GM23338 (cell line): ENCODE data around the gene SEC24C. TPM values are rescaled to one million over a fixed set of nuclear protein-coding genes. Genes with fewer than 3 reads are reported as not detected.

Experiments used
- ATAC-seq: fragments of 200-7000 bp; cut with Tn5 transposase; 3 replicates; pipeline ENCODE4 v1.9.1; 2020
- DNase-seq: peaks from one replicate; pipeline ENCODE4 v3.0.0-alpha.2; 2015; ENCODE audit warnings: low spot score
- H2AFZ ChIP-seq: fragments of 200-600 bp; sonication (generic); 2 replicates; pipeline ENCODE4 v1.8.0; 2016; ENCODE audit warnings: antibody characterized with exemption, mild to moderate bottlenecking, moderate library complexity
- H3F3A ChIP-seq: fragments of 200-600 bp; sonication (generic); replicated peaks from 2 replicates; pipeline ENCODE4 v1.8.0; 2017; ENCODE audit warnings: antibody characterized with exemption, mixed run types, low read depth
- H3K27ac ChIP-seq: fragments of 200-600 bp; sonication (generic); 2 replicates; pipeline ENCODE4 v1.6.1; 2016; ENCODE audit warnings: low read depth
- H3K27me3 ChIP-seq: fragments of 200-600 bp; sonication (generic); 2 replicates; pipeline ENCODE4 v1.8.0; 2016; ENCODE audit warnings: mild to moderate bottlenecking, mixed run types, moderate library complexity; ENCODE audit not compliant: insufficient read depth
- H3K36me3 ChIP-seq: fragments of 200-600 bp; sonication (generic); 2 replicates; pipeline ENCODE4 v1.8.0; 2016; ENCODE audit warnings: mild to moderate bottlenecking; ENCODE audit not compliant: insufficient read depth
- H3K4me1 ChIP-seq: fragments of 200-600 bp; sonication (generic); 2 replicates; pipeline ENCODE4 v1.8.0; 2016; ENCODE audit warnings: mild to moderate bottlenecking, moderate library complexity; ENCODE audit not compliant: insufficient read depth
- H3K4me2 ChIP-seq: fragments of 200-600 bp; sonication (generic); 2 replicates; pipeline ENCODE4 v1.7.1; 2017; ENCODE audit warnings: mixed run types
- H3K4me3 ChIP-seq: fragments of 200-600 bp; sonication (generic); 2 replicates; pipeline ENCODE4 v1.6.1; 2016; ENCODE audit warnings: mixed run types
- H3K79me2 ChIP-seq: fragments of 200-600 bp; sonication (generic); replicated peaks from 2 replicates; pipeline ENCODE4 v1.8.0; 2017; ENCODE audit warnings: mild to moderate bottlenecking; ENCODE audit not compliant: insufficient read depth
- H3K9me2 ChIP-seq: fragments of 200-600 bp; sonication (generic); 2 replicates; pipeline ENCODE4 v1.8.0; 2017; ENCODE audit not compliant: insufficient read depth
- H4K20me1 ChIP-seq: fragments of 200-600 bp; sonication (generic); replicated peaks from 2 replicates; pipeline ENCODE4 v1.8.0; 2017; ENCODE audit warnings: mild to moderate bottlenecking; ENCODE audit not compliant: insufficient read depth
- H3K27ac Mint-ChIP-seq: 2 replicates; pipeline ENCODE4 v1.8.0; 2020; ENCODE audit warnings: inconsistent platforms, mild to moderate bottlenecking, moderate library complexity, mixed read lengths
- H3K27me3 Mint-ChIP-seq: 3 replicates; pipeline ENCODE4 v1.8.0; 2022; ENCODE audit warnings: low read depth, mild to moderate bottlenecking, moderate library complexity, mixed read lengths, inconsistent platforms; ENCODE audit not compliant: insufficient read depth, poor library complexity
- H3K36me3 Mint-ChIP-seq: 3 replicates; pipeline ENCODE4 v1.8.0; 2021; ENCODE audit warnings: low read depth, mild to moderate bottlenecking, inconsistent platforms, moderate library complexity, mixed read lengths
- H3K4me1 Mint-ChIP-seq: 3 replicates; pipeline ENCODE4 v1.8.0; 2020; ENCODE audit warnings: mild to moderate bottlenecking, inconsistent platforms, mixed read lengths
- H3K4me3 Mint-ChIP-seq: 3 replicates; pipeline ENCODE4 v1.8.0; 2021; ENCODE audit warnings: moderate library complexity, mild to moderate bottlenecking, inconsistent platforms, mixed read lengths
- H3K9me3 Mint-ChIP-seq: 3 replicates; pipeline ENCODE4 v1.8.0; 2020; ENCODE audit warnings: moderate library complexity, mild to moderate bottlenecking, inconsistent platforms, mixed read lengths
- CREB1 ChIP-seq: fragments of 250-450 bp; sonication (Bioruptor Pico); IDR thresholded peaks from 2 replicates; pipeline ENCODE4 v1.5.0; 2020; ENCODE audit warnings: low read depth, mild to moderate bottlenecking, moderate library complexity
- CTCF ChIP-seq, 2 experiments: fragments of 200-600 bp in 1 of 2; sonication (generic) in 1 of 2; conservative IDR thresholded peaks; 2 replicates each; pipeline versions ENCODE4 v1.5.1 to v1.6.1; 2016 to 2017; ENCODE audit warnings: antibody characterized with exemption in 2 of 2, low read depth in 2 of 2, mild to moderate bottlenecking in 2 of 2, moderate library complexity in 1 of 2
- ETS1 ChIP-seq: IDR thresholded peaks from 2 replicates; pipeline ENCODE4 v1.6.1; 2016; ENCODE audit warnings: antibody characterized with exemption
- EZH2 ChIP-seq: fragments of 200-600 bp; sonication (generic); IDR thresholded peaks from one replicate; pipeline ENCODE4 v1.8.0; 2017; ENCODE audit warnings: antibody characterized with exemption, mild to moderate bottlenecking, low read depth; ENCODE audit not compliant: unreplicated experiment
- EZH2phosphoT487 ChIP-seq: fragments of 200-600 bp; sonication (generic); IDR thresholded peaks from one replicate; pipeline ENCODE4 v1.8.1; 2018; ENCODE audit warnings: antibody characterized with exemption; ENCODE audit not compliant: unreplicated experiment
- JUNB ChIP-seq: IDR thresholded peaks from one replicate; pipeline ENCODE4 v1.6.1; 2016; ENCODE audit warnings: antibody characterized with exemption; ENCODE audit not compliant: unreplicated experiment
- NANOG ChIP-seq: IDR thresholded peaks from 2 replicates; pipeline ENCODE4 v1.6.1; 2016; ENCODE audit warnings: antibody characterized with exemption, borderline replicate concordance
- POLR2AphosphoS5 ChIP-seq: IDR thresholded peaks from 2 replicates; pipeline ENCODE4 v1.6.1; 2016; ENCODE audit warnings: antibody characterized with exemption, low read depth
- STAT1 ChIP-seq: IDR thresholded peaks from one replicate; pipeline ENCODE4 v1.6.1; 2016; ENCODE audit warnings: antibody characterized with exemption; ENCODE audit not compliant: unreplicated experiment
- ZNF114 ChIP-seq: fragments of 250-450 bp; sonication (Bioruptor Pico); IDR thresholded peaks from 2 replicates; pipeline ENCODE4 v1.5.0; 2020; ENCODE audit warnings: mild to moderate bottlenecking, moderate library complexity
- ZNF331 ChIP-seq: fragments of 250-450 bp; sonication (Bioruptor Pico); IDR thresholded peaks from 2 replicates; pipeline ENCODE4 v1.5.0; 2020; ENCODE audit warnings: low read depth, mild to moderate bottlenecking, moderate library complexity
- ZNF462 ChIP-seq: fragments of 250-450 bp; sonication (Bioruptor Pico); IDR thresholded peaks from 2 replicates; pipeline ENCODE4 v1.5.0; 2020; ENCODE audit warnings: mild to moderate bottlenecking, moderate library complexity
- polyA plus RNA-seq: library from polyadenylated mRNA; unstranded; fragments of >200 nt; fragmentation: Nextera tagmentation; extraction: Ambion mirVana; gene quantifications from 2 replicates; pipeline ENCODE4 v1.2.1, GENCODE V29; 2016
- total RNA-seq: library from RNA; depleted of rRNA; stranded (reverse); fragments of >200 nt; shearing (Covaris generic); gene quantifications from 2 replicates; pipeline ENCODE4 v1.2.3, GENCODE V29; 2014
- TF ChIP-seq, protein P1 (sequence below): IDR thresholded peaks from one replicate; pipeline ENCODE4 v1.6.1; 2018; ENCODE audit warnings: antibody characterized with exemption; ENCODE audit not compliant: unreplicated experiment

The SEC24C gene
- total and polyA plus RNA-seq, 2 experiments from 2014 or later, result 16.9 to 64.2 TPM

GRCh38 chr10:73763343-73763742 is 19.2 kb downstream of the SEC24C start:
- Histone ChIP-seq H3K36me3 (peaks cover 35% of the 10 kb centered on the region), H2AFZ (no peak overlapping the region), H3K4me3 (no peak overlapping the region), H3K9me2 (no peaks in the 10 kb centered on the region), H3K4me1 (no peaks in the 10 kb centered on the region), H3K4me2 (no peak overlapping the region), H3K79me2 (no peaks in the 10 kb centered on the region), H3F3A (no peaks in the 10 kb centered on the region), H4K20me1 (peaks cover 9% of the 10 kb centered on the region; the same call in 1 of the 2 replicates), H3K27me3 (no peaks in the 10 kb centered on the region), H3K27ac (no peak overlapping the region)
- DNase-seq (no peak), ATAC-seq (no peak)
- no peak overlapping the region for H3K27ac Mint-ChIP-seq
- TF ChIP-seq ZNF462 (CRISPR knock-in tag), result no peak
- TF ChIP-seq ZNF331 (CRISPR knock-in tag), result no peak
- no peak for TF ChIP-seq JUNB
- TF ChIP-seq NANOG, result no peak
- TF ChIP-seq POLR2AphosphoS5, result no peak
- no peak for TF ChIP-seq ZNF114 (CRISPR knock-in tag)
- no peak for TF ChIP-seq EZH2phosphoT487
- no peak for TF ChIP-seq ETS1
- TF ChIP-seq STAT1, result no peak
- no peak for TF ChIP-seq EZH2
- no peak for TF ChIP-seq CTCF (conservative IDR thresholded peaks at IDR 0.05; ENCODE audit: low read depth in 2 of 2)
- TF ChIP-seq, protein P1, sequence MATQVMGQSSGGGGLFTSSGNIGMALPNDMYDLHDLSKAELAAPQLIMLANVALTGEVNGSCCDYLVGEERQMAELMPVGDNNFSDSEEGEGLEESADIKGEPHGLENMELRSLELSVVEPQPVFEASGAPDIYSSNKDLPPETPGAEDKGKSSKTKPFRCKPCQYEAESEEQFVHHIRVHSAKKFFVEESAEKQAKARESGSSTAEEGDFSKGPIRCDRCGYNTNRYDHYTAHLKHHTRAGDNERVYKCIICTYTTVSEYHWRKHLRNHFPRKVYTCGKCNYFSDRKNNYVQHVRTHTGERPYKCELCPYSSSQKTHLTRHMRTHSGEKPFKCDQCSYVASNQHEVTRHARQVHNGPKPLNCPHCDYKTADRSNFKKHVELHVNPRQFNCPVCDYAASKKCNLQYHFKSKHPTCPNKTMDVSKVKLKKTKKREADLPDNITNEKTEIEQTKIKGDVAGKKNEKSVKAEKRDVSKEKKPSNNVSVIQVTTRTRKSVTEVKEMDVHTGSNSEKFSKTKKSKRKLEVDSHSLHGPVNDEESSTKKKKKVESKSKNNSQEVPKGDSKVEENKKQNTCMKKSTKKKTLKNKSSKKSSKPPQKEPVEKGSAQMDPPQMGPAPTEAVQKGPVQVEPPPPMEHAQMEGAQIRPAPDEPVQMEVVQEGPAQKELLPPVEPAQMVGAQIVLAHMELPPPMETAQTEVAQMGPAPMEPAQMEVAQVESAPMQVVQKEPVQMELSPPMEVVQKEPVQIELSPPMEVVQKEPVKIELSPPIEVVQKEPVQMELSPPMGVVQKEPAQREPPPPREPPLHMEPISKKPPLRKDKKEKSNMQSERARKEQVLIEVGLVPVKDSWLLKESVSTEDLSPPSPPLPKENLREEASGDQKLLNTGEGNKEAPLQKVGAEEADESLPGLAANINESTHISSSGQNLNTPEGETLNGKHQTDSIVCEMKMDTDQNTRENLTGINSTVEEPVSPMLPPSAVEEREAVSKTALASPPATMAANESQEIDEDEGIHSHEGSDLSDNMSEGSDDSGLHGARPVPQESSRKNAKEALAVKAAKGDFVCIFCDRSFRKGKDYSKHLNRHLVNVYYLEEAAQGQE, result no peak
- TF ChIP-seq CREB1 (CRISPR knock-in tag), result no peak
- H3K4me3 Mint-ChIP-seq, result no peak overlapping the region
- H3K9me3 Mint-ChIP-seq, result no peaks in the 10 kb centered on the region
- H3K27me3 Mint-ChIP-seq, result peaks cover 1% of the 10 kb centered on the region
- no peaks in the 10 kb centered on the region for H3K4me1 Mint-ChIP-seq
- peaks cover 54% of the 10 kb centered on the region for H3K36me3 Mint-ChIP-seq
